Measurements from ENCODE around the gene ELAVL1. TPM values are rescaled to one million over a fixed set of nuclear protein-coding genes. Genes with fewer than 3 reads are reported as not detected.

The ELAVL1 gene
- total and polyA plus RNA-seq, 4 experiments from 2014 or later = 54.2 to 57.8 (median 55.5) TPM

DNA sequence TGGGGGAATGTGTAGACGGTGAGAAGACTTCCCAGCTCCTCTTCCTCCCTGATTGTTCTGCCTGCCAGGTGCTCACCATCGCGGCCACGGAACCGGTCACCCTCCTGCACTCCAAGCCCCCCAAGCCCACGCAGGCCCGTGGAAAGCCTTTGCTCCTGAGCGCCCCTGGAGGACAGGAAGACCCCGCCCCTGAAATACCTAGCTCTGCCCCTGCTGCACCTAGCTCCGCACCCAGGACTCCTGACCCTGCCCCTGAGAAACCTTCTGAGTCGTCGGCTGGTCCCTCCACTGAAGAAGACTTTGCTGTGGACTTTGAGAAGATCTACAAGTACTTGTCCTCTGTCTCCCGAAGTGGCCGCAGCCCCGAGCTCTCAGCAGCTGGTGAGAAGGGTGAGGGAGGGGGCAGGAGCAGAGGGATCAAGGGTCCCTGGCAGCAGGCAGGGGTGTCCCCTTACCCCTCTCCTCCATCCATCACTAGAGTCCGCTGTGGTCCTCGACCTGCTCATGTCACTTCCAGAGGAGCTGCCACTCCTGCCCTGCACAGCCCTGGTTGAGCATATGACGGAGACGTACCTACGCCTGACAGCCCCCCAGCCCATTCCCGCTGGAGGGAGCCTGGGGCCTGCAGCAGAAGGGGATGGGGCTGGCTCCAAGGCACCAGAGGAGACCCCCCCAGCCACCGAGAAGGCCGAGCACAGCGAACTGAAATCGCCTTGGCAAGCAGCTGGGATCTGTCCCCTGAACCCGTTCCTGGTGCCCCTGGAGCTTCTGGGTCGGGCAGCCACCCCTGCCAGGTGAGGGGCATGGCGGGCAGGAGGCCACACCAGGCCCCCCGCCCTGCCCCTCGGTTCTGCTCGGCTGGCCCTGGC, 83.2 kb downstream of the ELAVL1 start:
- H3K9me3 Mint-ChIP-seq = peaks cover 0 to 1% (median 0%) of the 10 kb centered on the region in 8 donors
- H3K27ac ChIP-seq (ENCODE audit: low read depth, low read length) = peak overlapping the region; percentile 76
- ChIA-PET POLR2A (ENCODE audit: partially characterized antibody) (interaction anchor here (1.2 to 5.6 kb wide), 4 partner anchors 18 to 53 kb away, joined by 4 to 82 read pairs (median 41); partner anchors contain the start of genes MAP2K7 and TIMM44), CTCF (ENCODE audit: partially characterized antibody) (interaction anchor here (2.8 to 7.3 kb wide), 3 partner anchors 18 to 53 kb away, joined by 21 to 66 read pairs (median 30); partner anchors contain the start of genes MAP2K7 and TIMM44)
- no peak overlapping the region for H3K4me3 ChIP-seq (ENCODE audit: low read length in 2 of 2)
- no peaks in the 10 kb centered on the region for H3K9me3 ChIP-seq (ENCODE audit: control insufficient read depth in 1 of 2, low read length in 2 of 2)
- peaks cover 9% of the 10 kb centered on the region for H3K27me3 ChIP-seq (ENCODE audit: insufficient read depth, low read length)
- intact Hi-C loops (cut with micrococcal nuclease) = loop anchor here (5.0 kb wide), 1 partner anchor 295 kb away; the partner anchor contains the start of genes PET100 and XAB2
- peak overlapping the region in 5 of 8 donors; percentile 38 to 58 (median 52) for H3K4me3 Mint-ChIP-seq
- DNase-seq = peak in 1 of 5 donors; percentile 47
- peaks cover 48% of the 10 kb centered on the region for H3K4me1 ChIP-seq (ENCODE audit: insufficient read depth, low read length)
- peaks cover 15% of the 10 kb centered on the region for H3K36me3 ChIP-seq (ENCODE audit: insufficient read depth, low read length)
- H3K27me3 Mint-ChIP-seq = peaks cover 7 to 12% of the 10 kb centered on the region in 2 donors
- H3K27ac Mint-ChIP-seq = peak overlapping the region in 3 of 7 donors; percentile 36 to 96 (median 81)
- peaks cover 10 to 51% (median 31%) of the 10 kb centered on the region in 4 donors for H3K4me1 Mint-ChIP-seq
- H3K36me3 Mint-ChIP-seq = peaks cover 0 to 3% of the 10 kb centered on the region in 2 donors

DNA sequence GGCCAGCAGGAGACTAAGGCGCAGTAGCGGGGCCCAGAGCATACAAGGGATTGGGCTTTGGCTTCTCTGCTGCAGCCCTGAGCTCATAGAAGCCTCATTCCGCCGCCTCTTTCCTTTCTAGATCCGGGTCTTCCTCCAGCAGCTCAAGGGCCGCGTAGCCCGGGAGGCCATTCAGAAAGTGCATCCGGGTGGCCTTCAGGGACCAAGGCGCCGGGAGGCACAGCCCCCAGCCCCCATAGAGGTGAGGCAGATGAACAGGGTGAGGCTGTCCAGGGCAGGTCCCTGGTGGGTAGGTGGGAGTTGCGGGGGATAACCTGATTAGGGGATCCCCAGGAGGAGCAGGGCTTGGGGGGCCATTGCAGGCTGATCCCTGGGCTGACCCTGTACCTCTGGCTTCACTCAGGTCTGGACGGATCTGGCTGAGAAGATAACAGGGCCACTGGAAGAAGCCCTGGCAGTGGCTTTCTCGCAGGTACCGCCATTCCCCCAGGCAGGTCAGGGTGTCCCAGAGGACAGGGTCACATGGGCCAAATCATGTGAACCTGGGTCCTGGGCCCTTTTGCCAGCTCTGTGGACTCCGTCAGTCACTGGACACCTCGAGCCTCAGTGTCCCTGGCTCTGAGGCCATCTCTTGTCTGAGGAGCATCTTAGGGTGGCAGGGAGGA, 84.0 kb downstream of the ELAVL1 start:
- peak overlapping the region; percentile 85 to 96 (median 94) for H3K27ac Mint-ChIP-seq
- POLR2A ChIA-PET (ENCODE audit: partially characterized antibody) = interaction anchor here (0.9 to 5.6 kb wide), 8 partner anchors 8 to 386 kb away, joined by 3 to 82 read pairs (median 12); partner anchors contain the start of genes MAP2K7, PET100, PNPLA6 and TIMM44
- H3K9me3 Mint-ChIP-seq = peaks cover 0 to 4% (median 0%) of the 10 kb centered on the region in 8 donors
- peak overlapping the region; percentile 88 to 97 (median 92) for H3K4me3 Mint-ChIP-seq
- H3K27me3 Mint-ChIP-seq = peaks cover 9 to 14% of the 10 kb centered on the region in 2 donors
- peaks cover 15% of the 10 kb centered on the region for H3K36me3 ChIP-seq (ENCODE audit: insufficient read depth, low read length)
- CTCF ChIA-PET (ENCODE audit: partially characterized antibody) = interaction anchor here (0.9 to 7.3 kb wide), 6 partner anchors 8 to 52 kb away, joined by 3 to 66 read pairs (median 16); partner anchors contain the start of genes MAP2K7 and TIMM44
- no peak for DNase-seq
- intact Hi-C loops (cut with micrococcal nuclease) = loop anchor here (5.0 kb wide), 1 partner anchor 294 kb away; the partner anchor contains the start of genes PET100 and XAB2
- peak overlapping the region; percentile 76 for H3K27ac ChIP-seq (ENCODE audit: low read depth, low read length)
- H3K27me3 ChIP-seq (ENCODE audit: insufficient read depth, low read length) = peaks cover 13% of the 10 kb centered on the region
- H3K4me3 ChIP-seq (ENCODE audit: low read length in 2 of 2) = peak overlapping the region; percentile 52 to 61
- peaks cover 49% of the 10 kb centered on the region for H3K4me1 ChIP-seq (ENCODE audit: insufficient read depth, low read length)
- peaks cover 13 to 53% (median 34%) of the 10 kb centered on the region in 4 donors for H3K4me1 Mint-ChIP-seq
- H3K36me3 Mint-ChIP-seq = peaks cover 0 to 3% of the 10 kb centered on the region in 2 donors
- no peaks in the 10 kb centered on the region for H3K9me3 ChIP-seq (ENCODE audit: control insufficient read depth in 1 of 2, low read length in 2 of 2)

- Histone ChIP-seq H3K36me3 (ENCODE audit: insufficient read depth, low read length) (peaks cover 15% of the 10 kb centered on the region), H3K4me3 (ENCODE audit: low read length in 2 of 2) (peak overlapping the region; percentile 61 to 71), H3K4me1 (ENCODE audit: insufficient read depth, low read length) (peaks cover 53% of the 10 kb centered on the region), H3K9me3 (ENCODE audit: control insufficient read depth in 1 of 2, low read length in 2 of 2) (no peaks in the 10 kb centered on the region), H3K27ac (ENCODE audit: low read depth, low read length) (peak overlapping the region; percentile 76), H3K27me3 (ENCODE audit: insufficient read depth, low read length) (peaks cover 13% of the 10 kb centered on the region)
- intact Hi-C loops (cut with micrococcal nuclease) = loop anchor here (1.0 to 5.0 kb wide), 7 partner anchors 17 to 470 kb away; partner anchors contain the start of genes MAP2K7, PET100, RAB11B and TIMM44
- ChIA-PET CTCF (ENCODE audit: partially characterized antibody) (interaction anchor here (0.9 to 7.3 kb wide), 8 partner anchors 9 to 68 kb away, joined by 3 to 66 read pairs (median 8); partner anchors contain the start of genes MAP2K7 and TIMM44), POLR2A (ENCODE audit: partially characterized antibody) (interaction anchor here (0.6 to 5.6 kb wide), 21 partner anchors 8 to 1462 kb away, joined by 3 to 82 read pairs (median 4); partner anchors contain the start of genes ELAVL1, EVI5L, MAP2K7 and PET100)
- peak overlapping the region; percentile 88 to 97 (median 92) for H3K4me3 Mint-ChIP-seq
- peaks cover 16 to 54% (median 34%) of the 10 kb centered on the region in 4 donors for H3K4me1 Mint-ChIP-seq
- peak overlapping the region; percentile 85 to 96 (median 94) for H3K27ac Mint-ChIP-seq
- peaks cover 0 to 4% (median 0%) of the 10 kb centered on the region in 8 donors for H3K9me3 Mint-ChIP-seq
- H3K27me3 Mint-ChIP-seq = peaks cover 10 to 17% of the 10 kb centered on the region in 2 donors
- peak; percentile 96 to 99 (median 97) for DNase-seq
- peaks cover 0 to 3% of the 10 kb centered on the region in 2 donors for H3K36me3 Mint-ChIP-seq
These were observed 84.7 kb downstream of the ELAVL1 start for GRCh38 chr19:7920519-7921301.

DNA sequence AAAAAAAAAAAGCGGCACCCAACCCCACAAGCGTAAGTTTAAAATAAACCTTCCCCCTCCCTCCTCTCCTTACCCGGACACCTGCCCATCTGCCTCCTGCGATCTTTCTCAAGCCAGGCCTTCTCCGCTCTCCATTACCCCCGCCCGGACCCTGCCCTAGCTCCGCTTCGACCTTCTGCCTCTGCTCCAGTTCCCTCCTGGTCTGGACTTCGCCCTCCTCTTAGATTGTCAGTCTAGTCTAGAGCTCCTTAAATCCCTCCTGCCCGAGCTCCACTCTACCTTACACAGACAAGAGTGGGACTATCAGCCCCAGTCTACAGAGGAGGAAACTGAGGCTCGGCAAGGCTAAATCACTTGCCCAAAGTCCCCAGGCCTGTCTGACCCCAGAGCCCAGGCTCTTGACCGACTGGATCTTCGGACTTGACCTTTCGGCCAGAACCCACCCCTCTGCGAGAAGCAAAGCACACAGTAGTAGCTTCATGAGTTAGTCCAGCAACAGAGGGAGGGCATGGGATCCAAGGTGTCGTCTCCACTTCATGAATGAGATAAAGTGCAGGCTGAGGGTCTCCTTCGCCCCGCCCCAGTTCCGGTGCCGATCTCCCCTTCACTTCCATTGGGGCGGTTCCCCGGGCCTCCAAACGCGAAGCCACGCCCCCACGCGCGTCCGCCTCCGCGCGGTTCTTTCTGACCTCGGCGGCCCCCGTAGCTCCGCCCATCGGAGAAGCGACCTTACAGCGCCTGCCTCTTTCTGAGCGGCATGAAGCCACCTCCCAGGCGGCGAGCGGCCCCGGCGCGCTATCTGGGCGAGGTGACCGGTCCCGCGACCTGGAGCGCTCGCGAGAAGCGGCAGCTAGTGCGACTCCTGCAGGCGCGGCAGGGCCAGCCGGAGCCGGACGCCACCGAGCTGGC, 85.6 kb downstream of the ELAVL1 start, which contains the start of gene SNAPC2:
TSS of gene SNAPC2 (plus strand) at position 729 of the 909 bp plus-strand sequence. CDS start at position 758, 29 bp downstream.
- H3K27ac ChIP-seq (ENCODE audit: low read depth, low read length) = peak within 1 kb of the TSS; percentile 76
- peaks cover 14 to 59% (median 38%) of the 10 kb centered on the region in 4 donors for H3K4me1 Mint-ChIP-seq

DNA sequence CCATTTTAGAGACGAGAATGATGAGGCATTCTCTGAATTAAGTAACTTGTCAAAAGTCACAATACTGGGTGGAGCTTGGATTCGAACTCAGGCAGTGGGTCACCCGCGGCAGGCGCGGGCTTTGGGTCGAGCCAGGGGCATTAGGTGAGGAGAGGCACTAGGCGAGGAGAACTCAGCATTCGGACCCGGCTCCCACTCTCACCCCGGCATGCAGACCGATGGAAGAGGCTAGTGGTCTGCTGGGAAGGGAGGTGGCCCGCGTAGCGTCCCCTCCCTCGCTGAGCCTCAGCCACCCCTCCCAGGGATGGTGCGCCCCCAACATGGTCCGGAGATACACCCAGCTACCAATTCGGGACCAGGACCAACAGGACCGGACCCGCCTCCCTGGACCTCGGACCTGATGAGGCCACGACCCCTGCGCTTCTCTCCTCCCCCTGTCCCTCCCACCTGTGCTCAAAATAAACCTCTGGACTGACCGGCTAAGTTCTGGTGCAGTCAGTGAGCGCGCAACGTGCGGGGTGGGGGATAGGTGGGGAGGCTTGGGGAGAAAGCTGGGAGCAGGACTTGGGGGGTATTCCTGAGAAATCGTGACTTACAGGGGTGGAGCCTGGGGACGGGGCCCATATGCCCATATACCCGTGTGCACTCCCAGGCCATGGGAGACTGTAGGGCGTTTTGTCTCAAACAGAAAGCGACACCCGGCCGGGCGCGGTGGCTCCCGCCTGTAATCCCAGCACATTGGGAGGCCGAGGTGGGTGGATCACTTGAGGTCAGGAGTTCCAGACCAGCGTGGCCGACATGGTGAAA, 86.6 kb downstream of the ELAVL1 start:
- peaks cover 52% of the 10 kb centered on the region for H3K4me1 ChIP-seq (ENCODE audit: insufficient read depth, low read length)
- H3K27me3 Mint-ChIP-seq = peaks cover 16 to 27% of the 10 kb centered on the region in 2 donors
- ChIA-PET POLR2A (ENCODE audit: partially characterized antibody) (interaction anchor here (1.1 to 5.6 kb wide), 7 partner anchors 10 to 1460 kb away, joined by 3 to 82 read pairs (median 21); partner anchors contain the start of genes MAP2K7, SLC25A23 and TIMM44), CTCF (ENCODE audit: partially characterized antibody) (interaction anchor here (1.2 to 7.3 kb wide), 6 partner anchors 11 to 50 kb away, joined by 3 to 66 read pairs (median 16); partner anchors contain the start of genes MAP2K7 and TIMM44)
- peaks cover 0 to 2% of the 10 kb centered on the region in 2 donors for H3K36me3 Mint-ChIP-seq
- peak overlapping the region in 7 of 8 donors; percentile 15 to 94 (median 84) for H3K4me3 Mint-ChIP-seq
- peaks cover 13% of the 10 kb centered on the region for H3K27me3 ChIP-seq (ENCODE audit: insufficient read depth, low read length)
- intact Hi-C loops (cut with micrococcal nuclease) = no loop called here
- H3K36me3 ChIP-seq (ENCODE audit: insufficient read depth, low read length) = peaks cover 15% of the 10 kb centered on the region
- no peak overlapping the region for H3K4me3 ChIP-seq (ENCODE audit: low read length in 2 of 2)
- no peaks in the 10 kb centered on the region for H3K9me3 ChIP-seq (ENCODE audit: control insufficient read depth in 1 of 2, low read length in 2 of 2)
- DNase-seq = no peak
- H3K27ac ChIP-seq (ENCODE audit: low read depth, low read length) = no peak overlapping the region
- peaks cover 14 to 59% (median 38%) of the 10 kb centered on the region in 4 donors for H3K4me1 Mint-ChIP-seq
- H3K9me3 Mint-ChIP-seq = peaks cover 0 to 4% (median 0%) of the 10 kb centered on the region in 8 donors
- peak overlapping the region in 2 of 7 donors; percentile 85 to 89 for H3K27ac Mint-ChIP-seq

More for the DNA sequence above, 85.6 kb downstream of the ELAVL1 start, which contains the start of gene SNAPC2:
- ChIA-PET POLR2A (ENCODE audit: partially characterized antibody) (interaction anchor here (0.6 to 5.6 kb wide), 20 partner anchors 8 to 1461 kb away, joined by 3 to 82 read pairs (median 4); partner anchors contain the start of genes ELAVL1, EVI5L, MAP2K7 and PET100), CTCF (ENCODE audit: partially characterized antibody) (interaction anchor here (1.0 to 7.3 kb wide), 6 partner anchors 10 to 67 kb away, joined by 4 to 66 read pairs (median 16); partner anchors contain the start of genes MAP2K7 and TIMM44)
- Mint-ChIP-seq H3K36me3 (peaks cover 0 to 2% of the 10 kb centered on the region in 2 donors), H3K27me3 (peaks cover 15 to 26% of the 10 kb centered on the region in 2 donors), H3K4me3 (peak within 1 kb of the TSS; percentile 88 to 97 (median 92)), H3K27ac (peak within 1 kb of the TSS; percentile 85 to 96 (median 94)), H3K9me3 (peaks cover 0 to 4% (median 0%) of the 10 kb centered on the region in 8 donors)
- Histone ChIP-seq H3K4me1 (ENCODE audit: insufficient read depth, low read length) (peaks cover 53% of the 10 kb centered on the region), H3K9me3 (ENCODE audit: control insufficient read depth in 1 of 2, low read length in 2 of 2) (no peaks in the 10 kb centered on the region), H3K36me3 (ENCODE audit: insufficient read depth, low read length) (peaks cover 15% of the 10 kb centered on the region), H3K27me3 (ENCODE audit: insufficient read depth, low read length) (peaks cover 13% of the 10 kb centered on the region), H3K4me3 (ENCODE audit: low read length in 2 of 2) (peak within 1 kb of the TSS; percentile 71 to 76)
- peak; percentile 96 to 99 (median 97) for DNase-seq
- intact Hi-C loops (cut with micrococcal nuclease) = loop anchor here (1.0 to 5.0 kb wide), 7 partner anchors 17 to 470 kb away; partner anchors contain the start of genes MAP2K7, PET100, RAB11B and TIMM44
